ENCODE data around the gene TAF4B. TPM values are rescaled to one million over a fixed set of nuclear protein-coding genes. Genes with fewer than 3 reads are reported as not detected.
"Not testable (repeated sequence)": the region's sequence is repeated elsewhere in the genome, so short reads cannot be mapped to it uniquely, and the experiment has no call there.

The TAF4B gene
- total RNA-seq, result 10 to 100 TPM; 20.2 to 20.6 TPM

DNA sequence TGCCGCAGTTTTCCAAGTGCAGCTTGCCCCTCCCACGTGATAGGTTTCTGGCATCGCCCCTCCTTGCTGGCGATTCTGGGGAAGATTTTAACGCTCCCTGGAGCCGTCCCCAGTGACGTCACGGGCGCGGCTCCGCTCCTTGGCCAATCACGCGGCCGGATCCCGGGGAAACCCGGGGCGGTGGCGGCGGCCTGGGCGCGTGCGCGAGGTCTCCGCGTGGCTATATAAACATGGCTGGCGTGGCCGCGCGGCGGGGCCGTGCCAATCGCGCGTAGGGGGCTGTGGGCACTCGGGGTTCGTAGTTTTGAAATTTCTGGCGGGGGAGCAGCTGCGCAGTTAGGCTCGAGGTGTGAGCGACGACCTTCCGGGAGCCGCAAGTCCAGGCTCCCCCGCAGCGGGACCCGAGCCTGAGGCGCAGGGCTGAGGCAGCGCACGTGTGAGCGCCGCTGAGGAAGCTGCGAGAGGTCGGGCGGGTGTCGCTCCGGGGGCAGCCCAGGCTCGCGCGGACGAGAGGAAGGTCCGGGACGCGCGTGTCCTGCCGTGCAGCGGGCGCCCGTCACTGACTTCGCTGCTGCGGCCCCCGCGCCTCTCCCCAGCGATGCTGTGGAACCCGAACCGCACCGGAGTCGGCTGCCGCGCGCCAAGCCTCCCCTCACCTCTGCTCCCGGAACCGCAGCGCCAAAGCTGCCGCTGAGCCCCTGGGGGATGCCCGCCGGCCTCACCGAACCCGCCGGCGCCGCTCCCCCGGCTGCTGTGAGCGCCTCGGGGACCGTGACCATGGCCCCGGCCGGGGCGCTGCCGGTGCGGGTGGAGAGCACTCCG, at the start of gene TAF4B:
TAF4B (plus strand) TSS at position 217 of the 822 bp plus-strand sequence; CDS start at position 706, 489 bp downstream.
- H3K27ac Mint-ChIP-seq, result peak within 1 kb of the TSS; percentile 97
- H3K4me3 Mint-ChIP-seq, result peak within 1 kb of the TSS; percentile 96
- peaks cover 31% of the 10 kb centered on the region for H3K4me1 Mint-ChIP-seq
- peak; percentile 96 for DNase-seq
- H3K27me3 Mint-ChIP-seq, result no peaks in the 10 kb centered on the region
- H3K36me3 Mint-ChIP-seq, result peaks cover 14% of the 10 kb centered on the region
- H3K9me3 Mint-ChIP-seq, result peaks cover under 1% of the 10 kb centered on the region

- H3K9me3 Mint-ChIP-seq, result no peaks in the 10 kb centered on the region
- no peak overlapping the region for H3K27ac Mint-ChIP-seq
These were observed 44.9 kb upstream of the TAF4B start for GRCh38 chr18:26181343-26181826.

DNA sequence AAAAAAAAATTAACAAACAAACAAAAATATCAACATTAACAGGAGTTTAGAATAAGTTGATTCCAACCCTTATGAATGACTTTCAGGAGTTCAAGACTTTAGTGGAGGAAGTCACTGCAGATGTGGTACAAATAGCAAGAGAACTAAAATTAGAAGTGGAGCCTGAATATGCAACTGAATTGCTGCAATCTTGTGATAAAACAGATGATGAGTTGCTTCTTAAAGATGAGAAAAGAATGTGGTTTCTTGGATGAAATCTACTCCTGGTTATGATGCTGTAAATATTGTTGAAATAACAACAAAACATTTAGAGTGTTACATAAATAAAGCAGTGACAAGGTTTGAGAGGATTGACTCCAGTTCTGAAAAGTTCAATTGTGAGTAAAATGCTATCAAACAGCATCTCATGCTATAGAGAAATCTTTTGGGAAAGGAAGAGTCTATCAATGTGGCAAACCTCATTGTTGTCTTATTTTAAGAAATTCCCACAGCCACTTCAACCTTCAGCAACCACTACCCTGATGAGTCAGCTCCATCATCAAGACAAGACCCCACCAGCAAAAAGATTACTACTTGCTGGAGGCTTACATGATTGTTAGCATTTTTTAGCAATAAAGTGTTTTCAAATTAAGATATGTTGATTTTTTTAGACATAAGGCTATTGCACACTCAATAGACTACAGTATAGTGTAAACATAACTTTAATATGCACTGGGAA, 42.7 kb upstream of the TAF4B start:
- Mint-ChIP-seq H3K27me3 (no peaks in the 10 kb centered on the region), H3K9me3 (peaks cover 3% of the 10 kb centered on the region), H3K4me1 (peaks cover 7% of the 10 kb centered on the region), H3K27ac (no peak overlapping the region), H3K36me3 (no peaks in the 10 kb centered on the region), H3K4me3 (no peak overlapping the region)
- no peak for DNase-seq

More at GRCh38 chr18:26181343-26181826, 44.9 kb upstream of the TAF4B start:
- peaks cover 7% of the 10 kb centered on the region for H3K4me1 Mint-ChIP-seq
- H3K4me3 Mint-ChIP-seq, result no peak overlapping the region
- no peak for DNase-seq
- H3K27me3 Mint-ChIP-seq, result no peaks in the 10 kb centered on the region
- H3K36me3 Mint-ChIP-seq, result no peaks in the 10 kb centered on the region

GRCh38 chr18:26185267-26185666, 41.0 kb upstream of the TAF4B start:
- no peaks in the 10 kb centered on the region for H3K27me3 Mint-ChIP-seq
- no peak overlapping the region for H3K4me3 Mint-ChIP-seq
- peaks cover 3% of the 10 kb centered on the region for H3K9me3 Mint-ChIP-seq
- peaks cover 15% of the 10 kb centered on the region for H3K4me1 Mint-ChIP-seq
- no peaks in the 10 kb centered on the region for H3K36me3 Mint-ChIP-seq
- DNase-seq, result no peak
- H3K27ac Mint-ChIP-seq, result no peak overlapping the region

DNA sequence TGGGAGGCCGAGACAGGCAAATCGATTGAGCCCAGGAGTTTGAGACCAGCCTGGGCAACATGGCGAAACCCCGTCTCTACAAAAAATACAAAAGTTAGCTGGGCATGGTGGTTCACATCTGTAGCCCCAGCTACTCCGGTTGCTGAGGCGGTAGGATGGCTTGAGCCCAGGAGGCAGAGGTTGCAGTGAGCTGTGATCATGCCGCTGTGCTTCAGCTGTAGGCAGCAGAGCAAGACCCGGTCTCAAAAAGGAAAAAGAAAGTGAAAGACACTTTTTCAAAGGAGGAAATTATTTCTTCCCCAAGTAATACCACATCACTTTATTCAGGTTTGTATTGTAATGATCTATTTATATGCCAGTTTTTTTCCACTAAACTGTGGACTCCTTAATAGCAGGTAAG, 35.7 kb upstream of the TAF4B start:
- DNase-seq, result peak; percentile 44
- H3K4me1 Mint-ChIP-seq, result peaks cover 11% of the 10 kb centered on the region
- H3K4me3 Mint-ChIP-seq, result peak overlapping the region; percentile 75
- H3K9me3 Mint-ChIP-seq, result peaks cover 3% of the 10 kb centered on the region
- peak overlapping the region; percentile 82 for H3K27ac Mint-ChIP-seq
- H3K36me3 Mint-ChIP-seq, result no peaks in the 10 kb centered on the region
- no peaks in the 10 kb centered on the region for H3K27me3 Mint-ChIP-seq

DNA sequence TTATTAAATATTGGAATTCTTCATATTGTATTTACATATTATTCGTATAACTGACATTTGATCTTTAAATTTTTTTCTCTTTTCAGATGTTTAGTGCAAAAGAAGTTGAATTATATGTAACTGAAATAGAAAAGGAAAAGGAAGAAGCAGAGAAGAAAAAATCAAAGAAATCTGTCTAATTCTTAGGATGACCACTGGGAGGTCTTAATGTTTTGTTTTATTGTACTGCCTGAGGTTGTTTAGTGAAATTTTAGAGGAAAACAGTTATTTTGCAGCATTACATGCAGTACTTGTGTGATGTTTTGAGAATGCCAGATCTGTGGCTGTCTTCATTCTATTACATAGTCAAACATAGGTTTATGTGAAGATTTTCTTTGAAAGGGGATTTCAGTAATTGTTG, 34.0 kb upstream of the TAF4B start:
- no peaks in the 10 kb centered on the region for H3K36me3 Mint-ChIP-seq
- H3K27ac Mint-ChIP-seq, result no peak overlapping the region
- no peak overlapping the region for H3K4me3 Mint-ChIP-seq
- DNase-seq, result no peak
- peaks cover 11% of the 10 kb centered on the region for H3K4me1 Mint-ChIP-seq
- H3K27me3 Mint-ChIP-seq, result no peaks in the 10 kb centered on the region
- peaks cover 3% of the 10 kb centered on the region for H3K9me3 Mint-ChIP-seq

GRCh38 chr18:26196605-26197004, 29.6 kb upstream of the TAF4B start:
- H3K4me1 Mint-ChIP-seq, result no peaks in the 10 kb centered on the region
- no peak for DNase-seq
- no peak overlapping the region for H3K27ac Mint-ChIP-seq
- H3K4me3 Mint-ChIP-seq, result no peak overlapping the region
- H3K9me3 Mint-ChIP-seq, result no peaks in the 10 kb centered on the region
- no peaks in the 10 kb centered on the region for H3K27me3 Mint-ChIP-seq
- H3K36me3 Mint-ChIP-seq, result no peaks in the 10 kb centered on the region

- not testable (repeated sequence) for H3K27me3 Mint-ChIP-seq, H3K9me3 Mint-ChIP-seq, H3K4me1 Mint-ChIP-seq, H3K27ac Mint-ChIP-seq, DNase-seq, H3K4me3 Mint-ChIP-seq, H3K36me3 Mint-ChIP-seq
These were observed 24.2 kb upstream of the TAF4B start for GRCh38 chr18:26202001-26202400.

DNA sequence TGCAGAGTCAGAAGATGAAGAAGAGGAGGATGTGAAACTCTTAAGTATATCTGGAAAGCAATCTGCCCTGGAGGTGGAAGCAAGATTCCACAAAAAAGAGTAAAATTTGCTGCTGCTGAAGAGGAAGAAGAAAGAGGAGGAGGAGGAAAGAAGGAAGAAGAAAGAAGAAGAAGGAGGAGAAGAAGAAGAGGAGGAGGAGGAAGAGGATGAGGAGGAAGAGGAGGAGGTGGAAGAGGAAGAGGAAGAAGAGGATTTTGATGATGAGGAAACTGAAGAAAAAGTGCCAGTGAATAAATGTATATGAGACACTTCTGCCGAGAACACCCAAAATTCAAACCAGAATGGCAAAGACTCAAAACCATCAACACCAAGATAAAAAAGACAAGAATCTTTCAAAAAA, 20.9 kb upstream of the TAF4B start:
- no peaks in the 10 kb centered on the region for H3K36me3 Mint-ChIP-seq
- H3K4me1 Mint-ChIP-seq, result peaks cover 2% of the 10 kb centered on the region
- no peaks in the 10 kb centered on the region for H3K27me3 Mint-ChIP-seq
- H3K9me3 Mint-ChIP-seq, result no peaks in the 10 kb centered on the region
- DNase-seq, result no peak
- no peak overlapping the region for H3K27ac Mint-ChIP-seq
- no peak overlapping the region for H3K4me3 Mint-ChIP-seq

DNA sequence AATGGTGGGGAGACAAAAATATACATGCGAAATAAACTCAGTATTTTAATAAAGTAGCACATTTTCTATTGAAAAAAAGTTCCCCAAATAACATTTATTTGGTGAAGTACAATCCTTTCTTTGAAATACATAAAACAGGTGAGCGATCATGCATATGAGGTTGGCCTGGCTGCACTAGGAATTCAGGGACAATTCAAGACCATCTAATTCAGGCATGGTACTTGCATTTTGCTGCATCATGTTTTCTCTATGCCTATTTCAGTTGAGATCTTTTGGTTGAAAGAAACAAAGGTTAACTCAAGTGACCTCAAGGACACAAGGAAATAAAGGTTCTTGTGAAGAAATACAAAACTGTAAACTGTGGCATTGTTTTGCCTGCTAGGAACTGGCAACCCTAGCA, 19.8 kb upstream of the TAF4B start:
- no peak overlapping the region for H3K27ac Mint-ChIP-seq
- H3K9me3 Mint-ChIP-seq, result no peaks in the 10 kb centered on the region
- H3K4me3 Mint-ChIP-seq, result no peak overlapping the region
- H3K36me3 Mint-ChIP-seq, result no peaks in the 10 kb centered on the region
- no peaks in the 10 kb centered on the region for H3K27me3 Mint-ChIP-seq
- H3K4me1 Mint-ChIP-seq, result peaks cover 5% of the 10 kb centered on the region
- no peak for DNase-seq

- no peaks in the 10 kb centered on the region for H3K27me3 Mint-ChIP-seq
- H3K27ac Mint-ChIP-seq, result no peak overlapping the region
- no peaks in the 10 kb centered on the region for H3K36me3 Mint-ChIP-seq
- H3K4me1 Mint-ChIP-seq, result peaks cover 5% of the 10 kb centered on the region
- DNase-seq, result no peak
- H3K9me3 Mint-ChIP-seq, result no peaks in the 10 kb centered on the region
- no peak overlapping the region for H3K4me3 Mint-ChIP-seq
These were observed 18.3 kb upstream of the TAF4B start for GRCh38 chr18:26207937-26208336.

DNA sequence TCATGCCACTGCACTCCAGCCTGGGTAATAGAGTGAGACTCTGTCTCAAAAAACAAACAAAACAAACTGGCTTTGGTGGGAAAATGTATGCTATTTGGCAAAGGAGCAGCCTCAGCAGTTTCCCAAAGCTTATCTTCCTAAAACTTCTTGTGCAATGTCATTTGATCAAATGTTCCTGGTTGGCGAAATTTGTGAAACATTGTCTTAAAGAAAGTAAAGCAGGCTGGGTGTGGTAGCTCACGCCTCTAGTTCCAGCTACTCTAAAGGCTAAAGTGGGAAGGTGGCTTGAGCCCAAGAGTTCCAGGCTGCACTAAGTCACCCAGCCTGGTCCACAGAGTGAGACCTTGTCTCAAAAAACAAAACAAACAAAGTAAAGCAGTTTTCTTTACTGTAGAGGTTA, 17.3 kb upstream of the TAF4B start:
- Mint-ChIP-seq H3K9me3 (no peaks in the 10 kb centered on the region), H3K27me3 (no peaks in the 10 kb centered on the region), H3K4me1 (peaks cover 5% of the 10 kb centered on the region), H3K27ac (no peak overlapping the region), H3K4me3 (no peak overlapping the region), H3K36me3 (no peaks in the 10 kb centered on the region)
- no peak for DNase-seq

- H3K36me3 Mint-ChIP-seq, result no peaks in the 10 kb centered on the region
- no peak overlapping the region for H3K4me3 Mint-ChIP-seq
- peaks cover 17% of the 10 kb centered on the region for H3K4me1 Mint-ChIP-seq
- H3K27me3 Mint-ChIP-seq, result no peaks in the 10 kb centered on the region
- no peak overlapping the region for H3K27ac Mint-ChIP-seq
- H3K9me3 Mint-ChIP-seq, result no peaks in the 10 kb centered on the region
- DNase-seq, result no peak
These were observed 16.1 kb upstream of the TAF4B start for GRCh38 chr18:26210147-26210546.

- Mint-ChIP-seq H3K9me3 (no peaks in the 10 kb centered on the region), H3K27me3 (no peaks in the 10 kb centered on the region), H3K27ac (peak overlapping the region; percentile 93), H3K4me3 (peak overlapping the region; percentile 79), H3K4me1 (peaks cover 29% of the 10 kb centered on the region), H3K36me3 (no peaks in the 10 kb centered on the region)
- peak; percentile 18 for DNase-seq
These were observed 10.8 kb upstream of the TAF4B start for GRCh38 chr18:26215247-26215970.
